IMR-90 (cell line): ENCODE results near the gene ATXN1. TPM values are rescaled to one million over a fixed set of nuclear protein-coding genes. Genes with fewer than 3 reads are reported as not detected.
A peak's percentile ranks its signal among the peaks of the same experiment; 100 is the strongest.

Experiments used
- ATAC-seq: fragments of 200-7000 bp; cut with Tn5 transposase; 2 replicates; pipeline ENCODE4 v1.9.1; 2020; ENCODE audit warnings: low read depth, mild to moderate bottlenecking, moderate library complexity
- BruUV-seq: library from RNA; stranded (reverse); fragments of 400-500 nt; replicated peaks from 2 replicates; lab custom pipeline; 2021; lab: Mats Ljungman, UMichigan
- CTCF ChIA-PET: fragments of 300-600 bp; formaldehyde crosslinking; extraction: SDS; loops from one replicate; lab custom pipeline; 2021; ENCODE audit warnings: antibody characterized with exemption; lab: Yijun Ruan, JAX
- POLR2A ChIA-PET: fragments of 300-600 bp; sonication (Branson Sonifier 250); formaldehyde crosslinking; loops from one replicate; lab custom pipeline; 2022; ENCODE audit warnings: antibody characterized with exemption; ENCODE audit not compliant: unreplicated experiment; lab: Charles Lee
- DNase-seq: peaks from one replicate; pipeline ENCODE4 v3.0.0; 2013
- H2AFZ ChIP-seq: replicated peaks from 2 replicates; pipeline ENCODE3; 2013; ENCODE audit warnings: low read length, mild to moderate bottlenecking; ENCODE audit not compliant: poor library complexity
- H2AK5ac ChIP-seq: 2 replicates; pipeline ENCODE4 v1.6.1; 2013; ENCODE audit warnings: low read depth, low read length, inconsistent platforms
- H2AK9ac ChIP-seq: replicated peaks from 2 replicates; pipeline ENCODE3; 2013; ENCODE audit warnings: mild to moderate bottlenecking, low read depth, low read length, moderate library complexity; ENCODE audit not compliant: poor library complexity
- H2BK120ac ChIP-seq: 2 replicates; pipeline ENCODE4 v1.6.1; 2013; ENCODE audit warnings: low read depth, low read length, inconsistent platforms
- H2BK15ac ChIP-seq: 3 replicates; pipeline ENCODE4 v1.6.1; 2013; ENCODE audit warnings: low read depth, low read length, inconsistent platforms
- H2BK20ac ChIP-seq: 2 replicates; pipeline ENCODE4 v1.6.1; 2013; ENCODE audit warnings: low read depth, mild to moderate bottlenecking, inconsistent platforms, low read length, moderate library complexity
- H2BK5ac ChIP-seq: 2 replicates; pipeline ENCODE4 v1.6.1; 2013; ENCODE audit warnings: mild to moderate bottlenecking, low read depth, low read length, inconsistent platforms; ENCODE audit not compliant: poor library complexity, severe bottlenecking
- H3K14ac ChIP-seq: replicated peaks from 2 replicates; pipeline ENCODE4 v1.6.1; 2013; ENCODE audit warnings: low read depth, low read length, inconsistent platforms
- H3K18ac ChIP-seq: 2 replicates; pipeline ENCODE4 v1.6.1; 2013; ENCODE audit warnings: low read depth, low read length, control low read depth
- H3K23ac ChIP-seq: 2 replicates; pipeline ENCODE4 v1.6.1; 2013; ENCODE audit warnings: low read depth, low read length, inconsistent platforms
- H3K27ac ChIP-seq: 2 replicates; pipeline ENCODE4 v1.5.1; 2013; ENCODE audit warnings: mild to moderate bottlenecking, control low read depth, low read length; ENCODE audit not compliant: insufficient read depth
- H3K27me3 ChIP-seq: 2 replicates; pipeline ENCODE4 v1.6.1; 2013; ENCODE audit warnings: low read length; ENCODE audit not compliant: control insufficient read depth, insufficient read depth
- H3K36me3 ChIP-seq: 2 replicates; pipeline ENCODE4 v1.6.1; 2013; ENCODE audit warnings: low read length, mixed read lengths; ENCODE audit not compliant: control insufficient read depth, insufficient read depth
- H3K4ac ChIP-seq: 2 replicates; pipeline ENCODE4 v1.6.1; 2013; ENCODE audit warnings: low read depth, low read length, inconsistent platforms
- H3K4me1 ChIP-seq: 2 replicates; pipeline ENCODE4 v1.6.1; 2013; ENCODE audit warnings: low read length, mixed read lengths; ENCODE audit not compliant: control insufficient read depth, insufficient read depth
- H3K4me2 ChIP-seq: 2 replicates; pipeline ENCODE4 v1.6.1; 2013; ENCODE audit warnings: low read depth, mild to moderate bottlenecking, control low read depth, low read length, moderate library complexity
- H3K4me3 ChIP-seq: 2 replicates; pipeline ENCODE4 v1.5.1; 2013; ENCODE audit warnings: low read depth, mild to moderate bottlenecking, control low read depth, low read length, moderate library complexity; ENCODE audit not compliant: insufficient read depth
- H3K56ac ChIP-seq: 2 replicates; pipeline ENCODE4 v1.6.1; 2013; ENCODE audit warnings: low read length, inconsistent platforms; ENCODE audit not compliant: insufficient read depth; ENCODE audit errors: extremely low read depth
- H3K79me1 ChIP-seq, 2 experiments: 2 replicates each; pipeline ENCODE4 v1.6.1; 2013; ENCODE audit warnings: low read length in 2 of 2, inconsistent platforms in 1 of 2, low read depth in 1 of 2
- H3K9ac ChIP-seq: 2 replicates; pipeline ENCODE4 v1.6.1; 2013; ENCODE audit warnings: low read depth, low read length, control low read depth
- H3K9me1 ChIP-seq: 2 replicates; pipeline ENCODE4 v1.6.1; 2013; ENCODE audit warnings: low read length, inconsistent platforms; ENCODE audit not compliant: insufficient read depth
- H3K9me3 ChIP-seq: 2 replicates; pipeline ENCODE4 v1.6.1; 2013; ENCODE audit warnings: low read length; ENCODE audit not compliant: control insufficient read depth, insufficient read depth
- H4K20me1 ChIP-seq: 2 replicates; pipeline ENCODE4 v1.6.1; 2013; ENCODE audit warnings: low read length, inconsistent platforms; ENCODE audit not compliant: insufficient read depth
- H4K5ac ChIP-seq: 2 replicates; pipeline ENCODE4 v1.6.1; 2013; ENCODE audit warnings: mild to moderate bottlenecking, low read depth, low read length, control low read depth
- H4K8ac ChIP-seq, 2 experiments: 2 replicates each; pipeline ENCODE4 v1.6.1; 2013; ENCODE audit warnings: low read depth in 2 of 2, low read length in 2 of 2, control low read depth in 1 of 2, inconsistent platforms in 1 of 2
- H4K91ac ChIP-seq: 2 replicates; pipeline ENCODE4 v1.6.1; 2013; ENCODE audit warnings: low read depth, low read length, inconsistent platforms; ENCODE audit not compliant: insufficient read depth
- BHLHE40 ChIP-seq: fragments of 150-350 bp; IDR thresholded peaks from 2 replicates; pipeline ENCODE4 v1.6.1; 2016; ENCODE audit warnings: mild to moderate bottlenecking, low read depth, low read length
- FOS ChIP-seq: fragments of 150-350 bp; IDR thresholded peaks from 2 replicates; pipeline ENCODE4 v1.6.1; 2016; ENCODE audit warnings: low read depth, low read length
- MAFK ChIP-seq: IDR thresholded peaks from 2 replicates; pipeline ENCODE4 v1.6.1; 2012; ENCODE audit warnings: low read depth, low read length, improper control_type of control experiment
- MXI1 ChIP-seq: IDR thresholded peaks from 2 replicates; pipeline ENCODE4 v1.6.1; 2012; ENCODE audit warnings: low read depth, mild to moderate bottlenecking, low read length, moderate library complexity, borderline replicate concordance
- POLR2A ChIP-seq: IDR thresholded peaks from 2 replicates; pipeline ENCODE4 v1.6.1; 2012; ENCODE audit warnings: mild to moderate bottlenecking, low read depth, low read length
- RAD21 ChIP-seq: IDR thresholded peaks from 2 replicates; pipeline ENCODE4 v1.6.1; 2012; ENCODE audit warnings: low read length, improper control_type of control experiment
- RCOR1 ChIP-seq: IDR thresholded peaks from 2 replicates; pipeline ENCODE4 v1.6.1; 2012; ENCODE audit warnings: mild to moderate bottlenecking, low read length, improper control_type of control experiment; ENCODE audit not compliant: insufficient replicate concordance
- WGBS, 2 experiments: methylation state at CpG; one replicate each; pipeline versions ENCODE4 v1.1.5 to v1.1.7; 2013; ENCODE audit warnings: missing lambda C conversion rate in 2 of 2; ENCODE audit not compliant: insufficient read length in 1 of 2; ENCODE audit errors: extremely low coverage in 2 of 2; 5-methylcytosine and 5-hydroxymethylcytosine counted together
- dilution Hi-C: fragments of 300-500 bp; cut with HindIII; formaldehyde crosslinking; loops from one replicate; pipeline ENCODE4 v1.14.3; 2018; ENCODE audit warnings: low sequenced_read_pairs; ENCODE audit not compliant: unreplicated experiment
- in situ Hi-C: fragments of 300-500 bp; cut with MboI; formaldehyde crosslinking; loops from 3 replicates; pipeline ENCODE4 v1.14.3; 2019; ENCODE audit warnings: low sequenced_read_pairs, inconsistent platforms, mixed read lengths
- intact Hi-C: fragments of 100-400 bp; cut with micrococcal nuclease; formaldehyde crosslinking; loops from 2 replicates; pipeline ENCODE4 v1.10.0; 2022
- polyA plus RNA-seq, 3 experiments: library from polyadenylated mRNA; depleted of rRNA; stranded (reverse); fragments of >200 nt; gene quantifications; 2 replicates each; pipeline ENCODE4 v1.2.3, GENCODE V29; 2012; ENCODE audit warnings: low replicate concordance in 1 of 3
- total RNA-seq: library from RNA; depleted of rRNA; stranded (reverse); fragments of >200 nt; gene quantifications from 2 replicates; pipeline ENCODE4 v1.2.3, GENCODE V29; 2012
- TF ChIP-seq, protein P1 (sequence below): conservative IDR thresholded peaks from 2 replicates; pipeline ENCODE4 v1.5.1; 2012; ENCODE audit warnings: mild to moderate bottlenecking, low read depth, low read length, improper control_type of control experiment
- TF ChIP-seq, protein P2 (sequence below): fragments of 150-350 bp; IDR thresholded peaks from 2 replicates; pipeline ENCODE4 v1.6.1; 2017; ENCODE audit warnings: mild to moderate bottlenecking, antibody characterized with exemption, low read length, low read depth

ATXN1 gene
- total and polyA plus RNA-seq, 2 of the 4 experiments (the other 2 are of a cell fraction) = 7.3 to 11.1 TPM

DNA sequence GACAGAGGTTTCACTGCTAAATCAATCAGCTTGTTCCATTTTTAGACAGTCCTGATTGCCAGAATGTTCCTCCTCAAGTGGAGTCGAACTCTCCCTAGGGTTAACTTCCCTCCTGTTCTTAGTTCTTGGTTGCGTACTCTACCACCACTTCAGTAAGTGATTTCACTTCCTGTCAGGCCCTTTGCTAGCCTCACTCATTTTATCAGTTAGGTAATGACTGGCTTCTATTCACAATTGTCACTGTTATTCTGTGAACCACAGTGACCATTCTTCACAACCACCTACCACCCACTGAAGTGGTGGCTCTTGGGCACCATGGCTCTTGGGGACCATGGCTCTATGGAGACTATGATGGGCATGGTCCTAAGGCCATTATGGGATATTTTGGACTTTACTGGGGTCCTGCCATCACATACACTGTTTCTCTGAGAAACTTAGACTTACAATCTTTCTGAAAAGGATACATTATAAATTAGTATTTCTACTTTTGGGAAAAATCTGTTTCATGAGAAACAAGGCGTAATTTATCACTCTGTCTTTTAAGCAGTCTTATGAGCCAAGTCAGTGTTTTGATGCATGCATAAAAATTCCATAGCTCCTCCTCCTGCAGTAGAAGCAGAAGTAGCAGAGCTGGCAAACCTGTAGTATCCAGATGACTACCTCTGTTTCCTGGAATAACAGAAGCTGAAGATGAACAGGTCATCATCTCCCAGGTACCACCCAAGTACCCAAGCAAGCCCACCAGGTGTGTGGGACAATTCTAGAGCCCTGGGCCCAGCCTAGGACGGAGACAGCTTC lies 66.3 kb downstream of the ATXN1 start:
- no peaks in the 10 kb centered on the region for H3K9me3 ChIP-seq
- H2BK120ac ChIP-seq = no peak overlapping the region
- H2AK5ac ChIP-seq = peak overlapping the region; percentile 14; the same call in 1 of the 2 replicates
- WGBS, 2 experiments = 100% methylated on average over 1 of the region's 4 CpGs; no CpG with 5 or more reads in 1 of the 2 experiments
- H2AK9ac ChIP-seq = no peak overlapping the region
- H3K4me2 ChIP-seq = no peak overlapping the region
- H2BK20ac ChIP-seq = no peak overlapping the region
- dilution Hi-C loops = no loop called here
- no peak overlapping the region for H3K9ac ChIP-seq
- no peak overlapping the region for H3K27ac ChIP-seq
- H3K36me3 ChIP-seq = 0 out of 2 replicates have a peak, but pooled peaks cover 3% of the 10 kb centered on the region
- no peak overlapping the region for H3K23ac ChIP-seq
- H3K4me3 ChIP-seq = no peak overlapping the region
- no peak overlapping the region for H4K91ac ChIP-seq
- peaks cover 22 to 75% of the 10 kb centered on the region in 2 experiments for H3K79me1 ChIP-seq
- no peak overlapping the region; the same call in 1 of the 2 replicates for H3K4ac ChIP-seq
- CTCF ChIA-PET = no interaction called here
- no peak for ATAC-seq
- no peak overlapping the region for H4K5ac ChIP-seq
- intact Hi-C loops = no loop called here
- H3K27me3 ChIP-seq = no peaks in the 10 kb centered on the region
- H3K9me1 ChIP-seq = peaks cover 5% of the 10 kb centered on the region; the same call in 1 of the 2 replicates
- POLR2A ChIA-PET = no interaction called here
- no peak overlapping the region for H3K56ac ChIP-seq
- H3K4me1 ChIP-seq = peaks cover 13% of the 10 kb centered on the region
- no peak overlapping the region for H2AFZ ChIP-seq
- in situ Hi-C loops = no loop called here
- DNase-seq = no peak
- no peak overlapping the region for H2BK5ac ChIP-seq
- H4K20me1 ChIP-seq = peaks cover 28% of the 10 kb centered on the region; the same call in 1 of the 2 replicates
- no peak overlapping the region for H4K8ac ChIP-seq
- no peak overlapping the region for H3K14ac ChIP-seq
- no peak overlapping the region for H2BK15ac ChIP-seq
- TF ChIP-seq MXI1 (no peak), POLR2A (no peak), MAFK (no peak), FOS (no peak), RAD21 (no peak), BHLHE40 (no peak), RCOR1 (no peak)
- TF ChIP-seq, protein P1, sequence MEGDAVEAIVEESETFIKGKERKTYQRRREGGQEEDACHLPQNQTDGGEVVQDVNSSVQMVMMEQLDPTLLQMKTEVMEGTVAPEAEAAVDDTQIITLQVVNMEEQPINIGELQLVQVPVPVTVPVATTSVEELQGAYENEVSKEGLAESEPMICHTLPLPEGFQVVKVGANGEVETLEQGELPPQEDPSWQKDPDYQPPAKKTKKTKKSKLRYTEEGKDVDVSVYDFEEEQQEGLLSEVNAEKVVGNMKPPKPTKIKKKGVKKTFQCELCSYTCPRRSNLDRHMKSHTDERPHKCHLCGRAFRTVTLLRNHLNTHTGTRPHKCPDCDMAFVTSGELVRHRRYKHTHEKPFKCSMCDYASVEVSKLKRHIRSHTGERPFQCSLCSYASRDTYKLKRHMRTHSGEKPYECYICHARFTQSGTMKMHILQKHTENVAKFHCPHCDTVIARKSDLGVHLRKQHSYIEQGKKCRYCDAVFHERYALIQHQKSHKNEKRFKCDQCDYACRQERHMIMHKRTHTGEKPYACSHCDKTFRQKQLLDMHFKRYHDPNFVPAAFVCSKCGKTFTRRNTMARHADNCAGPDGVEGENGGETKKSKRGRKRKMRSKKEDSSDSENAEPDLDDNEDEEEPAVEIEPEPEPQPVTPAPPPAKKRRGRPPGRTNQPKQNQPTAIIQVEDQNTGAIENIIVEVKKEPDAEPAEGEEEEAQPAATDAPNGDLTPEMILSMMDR = no peak
- TF ChIP-seq, protein P2, sequence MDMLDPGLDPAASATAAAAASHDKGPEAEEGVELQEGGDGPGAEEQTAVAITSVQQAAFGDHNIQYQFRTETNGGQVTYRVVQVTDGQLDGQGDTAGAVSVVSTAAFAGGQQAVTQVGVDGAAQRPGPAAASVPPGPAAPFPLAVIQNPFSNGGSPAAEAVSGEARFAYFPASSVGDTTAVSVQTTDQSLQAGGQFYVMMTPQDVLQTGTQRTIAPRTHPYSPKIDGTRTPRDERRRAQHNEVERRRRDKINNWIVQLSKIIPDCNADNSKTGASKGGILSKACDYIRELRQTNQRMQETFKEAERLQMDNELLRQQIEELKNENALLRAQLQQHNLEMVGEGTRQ = no peak
- no peak overlapping the region for H3K18ac ChIP-seq
- no TSS peak for BruUV-seq
